Heart right ventricle (tissue), 16 donors: ENCODE results near the gene TMEM207. TPM values are rescaled to one million over a fixed set of nuclear protein-coding genes. Genes with fewer than 3 reads are reported as not detected.
A peak's percentile ranks its signal among the peaks of the same experiment; 100 is the strongest.

Experiments used
- ATAC-seq, 8 donors: fragments of 200-7000 bp; cut with Tn5 transposase; one replicate each; pipeline ENCODE4 v1.9.1; 2020; ENCODE audit warnings: mild to moderate bottlenecking in 8 of 8, moderate library complexity in 8 of 8, moderate number of reproducible peaks in 1 of 8
- DNase-seq, 2 donors: peaks; one replicate each; pipeline ENCODE4 v3.0.0-alpha.2; 2020
- H3K27ac ChIP-seq, 10 donors: fragments of 200-600 bp; sonication (generic) in 2 of 10; one replicate each; pipeline versions ENCODE4 v1.5.0 to v1.8.0; 2020 to 2022; ENCODE audit warnings: mild to moderate bottlenecking in 3 of 10
- H3K27me3 ChIP-seq, 7 donors: fragments of 200-600 bp; one replicate each; pipeline ENCODE4 v1.8.0; 2021 to 2022; ENCODE audit warnings: mild to moderate bottlenecking in 2 of 7
- H3K36me3 ChIP-seq, 9 donors: fragments of 200-600 bp; sonication (generic) in 1 of 9; one replicate each; pipeline versions ENCODE4 v1.5.0 to v1.8.0; 2020 to 2022; ENCODE audit warnings: mild to moderate bottlenecking in 2 of 9
- H3K4me1 ChIP-seq, 9 donors: fragments of 200-600 bp; sonication (generic) in 1 of 9; one replicate each; pipeline versions ENCODE4 v1.5.0 to v1.8.0; 2020 to 2022; ENCODE audit warnings: mild to moderate bottlenecking in 4 of 9
- H3K4me3 ChIP-seq, 10 donors: fragments of 200-600 bp; sonication (generic) in 2 of 10; one replicate each; pipeline versions ENCODE4 v1.5.0 to v1.8.0; 2020 to 2022; ENCODE audit warnings: mild to moderate bottlenecking in 7 of 10, moderate library complexity in 2 of 10
- H3K9me3 ChIP-seq, 11 donors: fragments of 200-600 bp in 10 of 11; sonication (generic) in 2 of 11; one replicate each; pipeline versions ENCODE4 v1.5.0 to v1.8.0; 2013 to 2022; ENCODE audit warnings: mild to moderate bottlenecking in 2 of 11, control low read depth in 1 of 11, moderate library complexity in 1 of 11
- CTCF ChIP-seq, 9 donors: fragments of 200-600 bp; sonication (generic) in 2 of 9; IDR thresholded peaks; one replicate each; pipeline versions ENCODE4 v1.5.0 to v1.8.0; 2021 to 2022; ENCODE audit warnings: antibody characterized with exemption in 9 of 9, mild to moderate bottlenecking in 5 of 9, moderate library complexity in 1 of 9
- WGBS, 2 donors: extraction: QIAGEN DNeasy Blood & Tissue Kit; methylation state at CpG; one replicate each; pipeline ENCODE4 v1.1.7; 2013; ENCODE audit warnings: inconsistent platforms in 1 of 2; 5-methylcytosine and 5-hydroxymethylcytosine counted together
- intact Hi-C, 10 donors: fragments of 100-400 bp; cut with DNase I; formaldehyde crosslinking; loops; one replicate each; pipeline versions ENCODE4 v1.11.1 to v1.14.2; 2022
- polyA plus RNA-seq, 2 donors: library from polyadenylated mRNA; stranded (reverse); fragments of 200-250 nt; gene quantifications; one replicate each; pipeline ENCODE4 v1.2.3, GENCODE V29; 2013
- total RNA-seq, 10 donors: library from RNA; stranded (reverse); fragmentation: NEBNext Ultra II Directional in 3 of 10; extraction: Animal tissue kit (Norgen Biotek cat#: 25700) in 3 of 10; gene quantifications; one replicate each; pipeline versions ENCODE4 v1.2.1 to v1.2.4, GENCODE V29; 2021 to 2023
- donor health status: Arrhythmogenic right ventricular cardiomyopathy.
- donor health status: ischemic (EF 13 %, LVEDD 7.1; RV severe dilation, severe dysfunction).
- donor health status: healthy with polysubstance abuse.
- donor health status: DM: no; HTN: yes; CAD: no.
- donor health status: DM: no; HTN: no; CAD: no.
- donor health status: ischemic (EF 25% LVEDD 6.9; RV normal size, moderate dysfunction).
- donor health status: ischemic (EF 25% LVEDD 5.7; RV mildly dilated, moderate dysfunction).
- donor health status: healthy.
- donor health status: DM: yes; HTN: yes; CAD: no.
- donor health status: Ischemic cardiomyopathy.
- donor health status: ischemic (EF 35%, LVEDD 5.7; RV mildly dilated, moderate dysfunction).
- donor health status: nonischemic (EF 11% LVEDD 7.7; RV severe dilation, severe dysfunction).
- donor health status: DM: yes; HTN: yes; CAD: no.
- donor health status: PGD.
- donor health status: ischemic (EF 29% LVEDD 5.4; RV normal size, mild dysfunction).
- donor health status: nonischemic (EF 23%, LVEDD 6.1; RV moderate dilation, normal function).

The TMEM207 gene
- total and polyA plus RNA-seq, 12 donors = not detected

GRCh38 chr3:190496859-190497258 is 47.2 kb upstream of the TMEM207 start:
- intact Hi-C loops = no loop called here
- WGBS, 2 donors = 8 to 17% methylated on average over 1 of the region's 1 CpG

GRCh38 chr3:190495796-190496195 is 46.1 kb upstream of the TMEM207 start:
- DNase-seq = no peak
- peaks cover 0 to 54% (median 11%) of the 10 kb centered on the region in 9 donors for H3K4me1 ChIP-seq
- no peaks in the 10 kb centered on the region for H3K9me3 ChIP-seq
- TF ChIP-seq CTCF (IDR thresholded peaks at IDR 0.05) = no peak
- H3K4me3 ChIP-seq = no peak overlapping the region
- H3K27me3 ChIP-seq = peaks cover 0 to 10% (median 0%) of the 10 kb centered on the region in 7 donors
- 72 to 80% methylated on average over 5 of the region's 5 CpGs for WGBS, 2 donors
- ATAC-seq = no peak
- intact Hi-C loops = no loop called here
- no peaks in the 10 kb centered on the region for H3K36me3 ChIP-seq
- H3K27ac ChIP-seq = peak overlapping the region in 5 of 10 donors; percentile 23 to 73 (median 46)

More at GRCh38 chr3:190496859-190497258, 47.2 kb upstream of the TMEM207 start:
- no peak for DNase-seq
- TF ChIP-seq CTCF (IDR thresholded peaks at IDR 0.05) = no peak
- H3K36me3 ChIP-seq = no peaks in the 10 kb centered on the region
- H3K27ac ChIP-seq = peak overlapping the region in 7 of 10 donors; percentile 4 to 75 (median 55)
- no peaks in the 10 kb centered on the region for H3K9me3 ChIP-seq
- no peak for ATAC-seq
- H3K4me3 ChIP-seq = no peak overlapping the region
- H3K27me3 ChIP-seq = peaks cover 0 to 4% (median 0%) of the 10 kb centered on the region in 7 donors
- peaks cover 0 to 44% (median 11%) of the 10 kb centered on the region in 9 donors for H3K4me1 ChIP-seq

- ATAC-seq (no peak), DNase-seq (no peak)
- TF ChIP-seq CTCF (IDR thresholded peaks at IDR 0.05) = no peak
- Histone ChIP-seq H3K36me3 (no peaks in the 10 kb centered on the region), H3K4me1 (peaks cover 0 to 57% (median 11%) of the 10 kb centered on the region in 9 donors), H3K4me3 (no peak overlapping the region), H3K9me3 (no peaks in the 10 kb centered on the region), H3K27ac (peak overlapping the region in 5 of 10 donors; percentile 23 to 73 (median 46)), H3K27me3 (peaks cover 0 to 14% (median 0%) of the 10 kb centered on the region in 7 donors)
- intact Hi-C loops = no loop called here
Observed at GRCh38 chr3:190495354-190495753, 45.7 kb upstream of the TMEM207 start.

GRCh38 chr3:190494907-190495306 is 45.2 kb upstream of the TMEM207 start:
- H3K36me3 ChIP-seq = no peaks in the 10 kb centered on the region
- H3K27me3 ChIP-seq = peaks cover 0 to 19% (median 0%) of the 10 kb centered on the region in 7 donors
- intact Hi-C loops = no loop called here
- ATAC-seq (no peak), DNase-seq (no peak)
- TF ChIP-seq CTCF (IDR thresholded peaks at IDR 0.05) = no peak
- H3K4me3 ChIP-seq = no peak overlapping the region
- peak overlapping the region in 5 of 10 donors; percentile 21 to 73 (median 46) for H3K27ac ChIP-seq
- H3K9me3 ChIP-seq = no peaks in the 10 kb centered on the region
- peaks cover 0 to 57% (median 11%) of the 10 kb centered on the region in 9 donors for H3K4me1 ChIP-seq
